ELR (cell line): ENCODE data around the gene NEDD9.

Experiments used
- DNase-seq: peaks from one replicate; pipeline ENCODE4 v3.0.0-alpha.2; 2015; ENCODE audit warnings: low read depth

NEDD9 gene

DNA sequence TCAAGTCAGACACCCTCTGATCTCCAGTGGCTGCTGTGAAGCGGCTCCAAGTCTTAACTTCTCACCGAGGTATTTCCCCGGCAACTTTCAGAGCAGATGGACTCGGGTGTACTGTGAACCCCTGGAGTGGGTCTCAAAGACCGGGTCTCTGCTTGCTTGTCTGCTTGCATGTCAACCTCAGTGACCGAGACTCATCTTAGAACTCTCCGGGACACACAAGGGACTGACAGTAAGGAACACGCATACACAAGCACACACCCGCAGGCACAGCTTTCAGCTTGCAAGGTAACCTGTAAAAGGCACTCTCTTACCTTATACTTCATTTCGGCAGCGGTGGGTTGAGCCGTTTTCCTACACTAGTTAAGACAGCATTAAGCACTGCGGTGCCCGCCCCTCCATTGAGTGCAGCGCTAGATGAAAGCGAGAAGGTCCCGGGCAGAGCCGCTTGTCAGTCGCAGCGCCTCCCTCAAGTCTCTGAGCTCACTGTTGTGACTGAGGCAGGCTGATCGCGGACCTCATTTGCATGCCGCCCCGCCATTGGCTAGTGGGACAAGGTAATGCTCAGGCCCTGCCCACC lies at the start of gene NEDD9:
Gene NEDD9 (minus strand): TSS at position 476 of the 577 bp plus-strand sequence. CDS start 153 bp downstream, at position 323.
- peak; percentile 96 for DNase-seq

GRCh38 chr6:11282245-11282644 lies 49.8 kb upstream of the NEDD9 start:
- DNase-seq: no peak

DNA sequence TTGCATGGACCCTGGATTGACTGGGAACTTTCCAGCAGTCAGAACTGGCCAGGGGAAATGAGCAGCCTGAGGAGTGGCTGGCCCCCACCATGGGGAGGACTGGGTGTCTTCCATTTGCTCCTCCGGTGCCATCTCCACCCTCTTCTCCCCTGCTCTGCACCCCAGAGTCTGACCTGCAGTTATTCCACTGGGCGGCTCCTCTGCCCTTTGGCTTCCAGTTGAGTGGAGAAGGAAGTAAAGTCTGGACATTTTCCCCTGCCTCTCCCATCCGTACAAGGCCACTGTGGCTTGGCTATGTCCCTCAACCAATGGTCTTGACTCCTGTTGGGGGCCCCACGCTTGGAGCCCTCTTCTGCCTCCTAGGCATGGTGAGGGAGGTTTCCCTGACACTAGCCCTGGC lies 47.9 kb upstream of the NEDD9 start:
- no peak for DNase-seq

DNA sequence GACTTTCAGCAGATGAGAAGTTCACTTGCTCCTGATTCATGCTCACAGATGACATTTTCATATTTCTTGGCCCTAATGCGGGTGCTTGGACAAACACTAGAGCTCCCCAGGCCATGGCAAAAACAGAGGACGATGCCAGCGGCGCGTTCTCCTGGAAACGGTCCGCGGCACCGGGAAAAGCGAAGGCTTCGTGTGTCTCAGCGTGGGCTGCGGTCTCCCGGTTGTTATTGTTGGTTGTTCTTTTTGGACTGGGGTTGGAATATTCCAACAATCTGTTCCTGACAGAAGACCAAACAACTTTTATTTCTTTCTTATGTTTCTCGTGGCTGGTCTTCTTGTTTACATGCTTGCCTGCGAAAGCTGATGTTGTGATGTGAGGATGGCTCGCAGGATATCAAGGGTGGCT lies 46.8 kb upstream of the NEDD9 start:
- no peak for DNase-seq

DNA sequence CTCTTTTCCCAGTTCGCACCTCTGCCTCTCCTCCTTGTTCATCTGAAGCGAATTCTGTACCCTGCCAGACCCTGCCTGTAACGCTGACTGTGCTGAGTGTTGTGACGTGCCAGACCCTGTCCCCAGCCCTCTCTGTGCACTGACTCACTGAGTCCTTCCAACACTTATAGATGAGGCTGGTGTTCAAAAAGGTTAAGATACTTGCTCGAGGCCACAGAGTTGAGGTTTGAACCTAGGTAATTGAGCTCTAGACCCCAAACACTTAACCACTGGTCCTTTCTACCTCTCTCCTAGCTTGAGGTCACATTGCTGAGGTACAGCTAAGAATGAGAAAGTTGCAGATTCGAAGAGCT lies 45.7 kb upstream of the NEDD9 start:
- no peak for DNase-seq

DNA sequence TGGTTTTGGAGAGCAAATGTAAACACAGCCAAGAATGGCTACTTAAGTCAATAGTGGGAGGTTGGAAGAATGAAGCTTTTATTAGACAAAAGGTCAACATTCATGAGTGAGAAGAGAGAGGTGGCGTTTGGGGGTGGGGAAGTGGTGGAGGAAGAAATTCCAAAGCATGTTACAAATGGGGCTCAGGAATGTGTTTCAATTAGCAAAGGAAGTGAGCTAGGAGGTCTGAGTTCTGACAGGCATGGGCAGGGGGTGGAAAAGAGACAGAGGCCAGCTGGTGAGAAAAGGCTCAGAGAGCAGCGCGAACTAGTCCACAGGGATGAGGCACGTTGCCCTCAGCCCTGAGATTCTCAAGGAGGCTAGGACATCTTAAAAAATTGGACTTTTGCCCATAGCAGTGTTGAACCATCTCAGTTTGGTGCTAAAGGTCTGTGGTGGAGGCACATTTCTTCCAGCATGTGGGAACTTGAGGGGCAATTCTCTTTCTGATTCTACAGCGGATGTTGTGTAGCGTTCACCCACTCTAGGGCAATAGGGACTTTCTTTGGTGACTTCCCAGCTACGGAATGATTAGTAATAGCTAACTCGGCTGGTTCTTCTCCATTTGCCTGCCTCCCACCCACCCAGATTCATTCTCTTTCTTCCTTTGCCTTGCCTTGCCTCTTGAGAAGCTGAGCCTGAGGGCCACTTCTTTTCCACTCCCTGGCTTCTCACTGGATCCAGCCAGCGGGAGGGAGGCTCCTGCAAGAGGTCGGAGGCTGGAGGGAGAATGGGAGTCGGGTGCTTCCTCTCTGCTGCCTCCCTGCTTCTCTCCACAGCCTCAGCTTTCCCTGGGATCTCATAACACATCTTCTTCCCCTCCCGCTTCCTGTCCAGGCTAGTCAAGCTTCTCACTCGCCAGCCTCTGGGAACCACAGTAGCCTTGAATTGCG lies 45.1 kb upstream of the NEDD9 start:
- peak; percentile 49 for DNase-seq

- peak; percentile 16 for DNase-seq
These were observed 44.4 kb upstream of the NEDD9 start for GRCh38 chr6:11276911-11277274.

- DNase-seq: no peak
These were observed 43.8 kb upstream of the NEDD9 start for GRCh38 chr6:11276228-11276627.

GRCh38 chr6:11275598-11275997 lies 43.1 kb upstream of the NEDD9 start:
- no peak for DNase-seq

- no peak for DNase-seq
These were observed 41.1 kb upstream of the NEDD9 start for GRCh38 chr6:11273406-11274065.

- DNase-seq: no peak
These were observed 40.2 kb upstream of the NEDD9 start for GRCh38 chr6:11272491-11273192.

GRCh38 chr6:11271228-11272020 lies 39.0 kb upstream of the NEDD9 start:
- DNase-seq: peak; percentile 67

DNA sequence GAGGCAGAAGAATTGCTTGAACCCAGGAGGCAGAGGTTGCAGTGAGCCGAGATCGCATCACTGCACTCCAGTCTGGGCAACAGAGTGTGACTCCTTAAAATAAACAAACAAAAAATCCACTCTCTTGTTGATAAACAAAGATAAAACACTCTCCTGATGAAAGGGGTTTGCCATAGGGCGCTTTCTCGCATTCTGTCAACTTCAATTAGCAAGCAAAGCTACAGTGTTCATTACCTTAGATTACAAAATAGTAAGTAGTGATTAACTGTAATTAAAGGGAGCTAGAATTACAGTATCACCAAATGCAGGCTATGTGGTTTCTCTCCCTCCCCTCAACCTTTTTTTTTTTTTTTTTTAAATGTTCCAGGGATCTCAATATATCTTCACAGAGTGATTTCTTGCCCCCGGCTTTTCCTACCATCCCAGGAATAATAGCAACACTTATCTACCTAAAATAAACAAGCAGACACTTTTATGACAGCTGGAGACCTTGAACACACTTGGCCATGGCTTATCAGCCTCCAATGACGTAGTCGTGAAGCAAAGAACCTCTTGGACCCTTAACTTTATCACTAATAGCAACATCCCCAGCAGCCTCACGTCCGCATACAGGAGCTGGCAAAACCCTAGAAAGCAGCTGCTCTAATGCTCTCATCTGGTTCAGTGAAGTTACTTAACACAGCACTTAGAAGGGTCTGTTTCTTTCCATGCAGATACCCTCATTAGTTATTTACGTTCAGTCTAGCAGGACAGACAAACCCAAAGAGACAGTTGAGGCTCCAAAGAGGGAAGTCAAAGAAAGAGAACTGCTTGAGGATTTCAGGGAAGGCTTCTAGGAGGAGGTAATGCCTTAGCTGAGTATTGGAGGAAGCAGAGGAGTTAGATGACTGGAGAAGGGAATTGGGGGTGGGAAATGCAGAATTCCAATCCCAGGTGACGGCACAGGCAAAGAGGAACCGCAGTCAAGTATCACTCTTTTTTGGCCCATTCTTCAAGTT lies 37.9 kb upstream of the NEDD9 start:
- DNase-seq: no peak

DNA sequence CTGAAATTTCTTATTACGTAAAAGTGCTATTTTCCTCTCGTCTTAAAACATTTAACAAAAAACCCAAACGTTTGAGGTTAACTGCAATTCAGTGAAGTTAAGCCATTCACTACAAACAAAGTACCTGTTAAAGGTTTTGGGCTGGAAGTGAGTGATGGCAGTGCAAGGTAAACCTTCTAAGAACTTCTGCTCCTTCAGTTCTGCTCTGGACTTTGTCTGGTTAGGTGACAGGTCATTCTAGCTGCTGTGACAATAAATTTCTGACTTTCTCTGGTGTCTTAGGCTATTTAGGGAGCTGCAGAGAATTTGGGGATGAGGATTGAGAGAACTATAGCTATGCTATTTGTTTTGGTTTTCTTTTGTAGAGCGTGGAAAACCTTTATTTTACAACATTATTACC lies 36.5 kb upstream of the NEDD9 start:
- no peak for DNase-seq

- no peak for DNase-seq
These were observed 34.5 kb upstream of the NEDD9 start for GRCh38 chr6:11266926-11267325.

DNA sequence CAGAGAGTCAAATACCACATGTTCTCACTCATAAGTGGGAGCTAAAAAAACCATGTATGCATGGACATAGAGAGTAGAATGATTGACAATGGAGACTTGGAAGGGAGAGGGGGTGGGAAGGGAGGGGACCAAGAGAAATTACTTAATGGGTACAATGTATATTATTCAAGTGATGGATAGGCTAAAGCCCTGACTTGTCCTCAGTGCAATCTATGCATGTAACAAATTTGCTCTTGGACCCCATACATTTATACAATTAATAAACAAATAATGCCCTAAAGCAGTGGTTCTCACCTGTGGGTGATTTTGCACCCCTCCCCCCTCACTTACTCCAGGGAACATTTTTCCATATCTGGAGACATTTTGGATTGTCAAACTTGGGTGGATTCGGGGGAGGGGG lies 33.5 kb upstream of the NEDD9 start:
- DNase-seq: no peak

DNA sequence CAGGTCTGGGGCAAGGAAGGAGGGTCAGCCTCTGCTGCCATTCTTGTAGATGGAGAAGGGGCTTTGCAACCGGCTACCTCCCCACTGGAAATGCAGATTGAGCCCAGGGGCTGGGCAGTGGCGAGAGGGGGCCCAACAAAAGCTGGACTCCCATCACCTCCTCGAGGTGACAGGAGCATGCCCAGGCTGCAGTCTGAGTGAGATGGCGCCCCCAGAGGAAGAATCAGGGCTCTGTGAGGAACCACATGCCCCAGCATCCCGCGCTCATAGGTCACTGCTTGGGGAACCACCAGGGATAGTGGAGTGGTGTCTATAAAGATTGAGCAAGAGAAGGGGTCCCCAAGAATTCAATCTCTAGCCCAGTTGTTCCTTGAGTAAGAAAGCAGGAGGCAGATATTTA lies 31.6 kb upstream of the NEDD9 start:
- DNase-seq: no peak

GRCh38 chr6:11263291-11263775 lies 30.9 kb upstream of the NEDD9 start:
- DNase-seq: peak; percentile 69

DNA sequence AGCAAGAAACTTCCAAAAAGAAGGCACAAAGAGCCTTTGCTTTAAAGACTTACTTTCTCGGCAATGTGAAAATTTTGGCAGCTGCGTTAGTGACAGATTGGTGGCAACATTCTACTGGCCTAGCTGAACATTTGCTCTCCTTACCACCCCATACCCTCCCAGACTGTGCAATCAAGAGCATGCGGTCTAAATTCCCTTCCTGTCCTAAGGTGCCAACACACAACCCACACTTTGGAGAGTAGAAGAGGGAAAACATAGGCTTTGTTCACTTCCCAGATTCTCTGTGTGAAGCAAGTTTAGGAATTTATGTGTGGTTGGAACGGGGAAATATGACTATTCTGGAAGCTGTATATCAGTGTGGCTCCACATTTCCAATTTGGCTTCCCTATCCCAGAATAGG lies 29.8 kb upstream of the NEDD9 start:
- no peak for DNase-seq
